Stimulated activated CD8-positive, alpha-beta memory T cell treated with anti-CD3 and anti-CD28 coated beads, Interleukin-4, amount 100 ng/mL, for 4 hours (primary cell): ENCODE data around the gene ZNF17.

Experiments used
- DNase-seq, 2 donors: peaks; one replicate each; pipeline ENCODE4 v3.0.0-alpha.2; 2020; ENCODE audit warnings: low read depth in 2 of 2, low spot score in 1 of 2

Gene ZNF17

GRCh38 chr19:57421037-57421436 is 10.1 kb downstream of the ZNF17 start:
- DNase-seq: no peak

GRCh38 chr19:57434386-57435061 is 23.6 kb downstream of the ZNF17 start:
- no peak for DNase-seq

GRCh38 chr19:57435062-57435978 is 24.4 kb downstream of the ZNF17 start, which contains the start of gene ZNF749:
Gene ZNF749, plus strand, starts transcription at chr19:57435325. Its CDS starts 254 bp downstream, at chr19:57435579.
- peak; percentile 94 to 95 for DNase-seq

GRCh38 chr19:57436417-57436816 is 25.5 kb downstream of the ZNF17 start:
- no peak for DNase-seq

GRCh38 chr19:57437931-57438330 is 27.0 kb downstream of the ZNF17 start:
- no peak for DNase-seq

GRCh38 chr19:57438925-57439324 is 28.0 kb downstream of the ZNF17 start:
- no peak for DNase-seq

GRCh38 chr19:57441979-57442752 is 31.2 kb downstream of the ZNF17 start:
- DNase-seq: no peak

GRCh38 chr19:57443121-57443696 is 32.2 kb downstream of the ZNF17 start:
- no peak for DNase-seq

GRCh38 chr19:57452307-57452706 is 41.3 kb downstream of the ZNF17 start:
- no peak for DNase-seq

GRCh38 chr19:57465680-57466381 is 54.9 kb downstream of the ZNF17 start:
- no peak for DNase-seq

GRCh38 chr19:57466489-57466888 is 55.5 kb downstream of the ZNF17 start:
- DNase-seq: no peak
